NCI-H2171 treated with DMSO at 0.1 percent for 48 hours (cell line): Measurements from ENCODE around the gene APOL2.
"Not testable (repeated sequence)": the region's sequence is repeated elsewhere in the genome, so short reads cannot be mapped to it uniquely, and the experiment has no call there.

ENCODE experiments used
- DNase-seq: peaks from one replicate; lab custom pipeline; 2025; lab: John Stamatoyannopoulos, UW

The APOL2 gene

GRCh38 chr22:36221799-36222751 lies 17.3 kb downstream of the APOL2 start:
- DNase-seq, result peak; percentile 50

DNA sequence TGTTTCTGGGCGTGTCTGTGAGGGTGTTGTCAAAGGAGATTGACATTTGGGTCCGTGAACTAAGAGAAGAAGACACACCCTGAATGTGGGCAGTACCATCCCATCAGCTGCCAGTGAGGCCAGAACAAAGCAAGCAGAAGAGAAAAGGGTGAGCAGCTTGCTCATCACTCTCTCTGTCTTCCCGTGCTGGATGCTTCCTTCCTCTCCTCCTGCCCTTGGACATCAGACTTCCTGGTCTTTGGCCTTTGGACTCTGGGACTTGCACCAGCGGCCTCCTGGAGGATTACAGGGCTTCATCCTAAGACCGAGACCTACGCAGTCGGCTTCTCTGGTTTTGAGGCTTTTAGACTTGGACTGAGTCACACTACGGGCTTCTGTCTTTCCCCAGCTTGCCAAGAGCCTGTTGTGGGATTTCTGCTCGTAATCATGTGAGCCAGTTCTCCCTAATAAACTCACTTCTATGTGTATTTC lies 18.8 kb downstream of the APOL2 start:
- no peak for DNase-seq

DNA sequence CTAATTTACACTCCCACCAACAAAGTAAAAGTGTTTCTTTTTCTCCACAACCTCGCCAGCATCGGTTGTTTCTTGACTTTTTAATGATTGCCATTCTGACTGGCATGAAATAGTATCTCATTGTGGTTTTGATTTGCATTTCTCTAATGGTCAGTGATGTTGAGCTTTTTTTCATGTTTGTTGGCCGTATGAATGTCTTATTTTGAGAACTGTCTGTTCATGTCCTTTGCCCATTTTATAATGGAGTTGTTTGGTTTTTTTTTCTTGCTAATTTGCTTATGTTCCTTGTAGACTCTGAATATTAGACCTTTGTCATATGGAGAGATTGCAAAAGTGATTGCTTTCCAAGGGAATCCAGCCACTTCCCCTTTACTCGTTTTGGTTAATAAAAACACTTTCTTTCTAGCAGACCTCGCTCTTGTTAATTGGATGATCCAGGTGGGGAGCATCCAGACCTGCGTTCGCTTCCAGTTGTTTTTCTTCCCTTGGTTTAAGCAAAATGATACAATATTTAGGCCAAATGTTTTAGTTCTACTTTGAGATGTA lies 20.6 kb downstream of the APOL2 start:
- no peak for DNase-seq

- DNase-seq, result peak; percentile 88
These were observed 23.3 kb downstream of the APOL2 start for GRCh38 chr22:36215981-36216380.

DNA sequence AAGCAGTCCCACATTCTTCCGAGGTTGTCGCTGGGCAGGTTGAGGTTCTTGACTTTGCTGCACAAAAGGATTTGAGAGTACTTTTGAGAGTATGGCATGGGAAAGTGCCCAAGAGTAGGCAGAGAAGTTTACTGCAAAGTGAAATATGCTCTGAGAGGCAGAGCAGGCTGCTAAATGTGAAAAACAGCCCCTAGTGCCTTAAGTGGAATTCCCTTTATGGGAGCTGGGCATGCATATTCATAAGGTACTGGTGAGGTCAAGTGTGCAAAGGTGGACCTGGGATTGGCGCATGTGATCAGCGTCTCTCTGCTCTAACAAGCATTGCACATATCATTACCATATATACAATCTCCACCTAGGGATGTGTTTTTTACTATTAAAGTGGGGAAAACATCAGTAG lies 25.7 kb downstream of the APOL2 start:
- no peak for DNase-seq

GRCh38 chr22:36212901-36213300 lies 26.4 kb downstream of the APOL2 start:
- no peak for DNase-seq

GRCh38 chr22:36211237-36211861 lies 28.0 kb downstream of the APOL2 start:
- no peak for DNase-seq

GRCh38 chr22:36210224-36210623 lies 29.1 kb downstream of the APOL2 start:
- DNase-seq, result no peak

DNA sequence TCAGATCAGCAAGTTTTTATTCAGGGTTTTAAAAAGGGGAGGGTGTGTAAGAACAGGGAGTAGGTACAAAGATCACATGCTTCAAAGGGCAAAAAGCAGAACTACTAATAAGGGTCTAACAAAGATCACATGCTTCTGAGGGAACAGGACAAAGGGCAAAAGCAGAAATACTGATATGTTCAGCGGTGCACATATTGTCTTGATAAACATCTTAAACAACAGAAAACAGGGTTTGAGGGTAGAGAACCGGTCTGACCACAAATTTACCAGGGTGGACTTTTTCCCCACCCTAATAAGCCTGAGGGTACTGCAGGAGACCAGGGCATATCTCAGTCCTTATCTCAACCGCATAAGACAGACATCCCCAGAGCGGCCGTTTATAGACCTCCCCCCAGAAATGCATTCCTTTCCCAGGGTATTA lies 29.8 kb downstream of the APOL2 start:
- not testable (repeated sequence) for DNase-seq

DNA sequence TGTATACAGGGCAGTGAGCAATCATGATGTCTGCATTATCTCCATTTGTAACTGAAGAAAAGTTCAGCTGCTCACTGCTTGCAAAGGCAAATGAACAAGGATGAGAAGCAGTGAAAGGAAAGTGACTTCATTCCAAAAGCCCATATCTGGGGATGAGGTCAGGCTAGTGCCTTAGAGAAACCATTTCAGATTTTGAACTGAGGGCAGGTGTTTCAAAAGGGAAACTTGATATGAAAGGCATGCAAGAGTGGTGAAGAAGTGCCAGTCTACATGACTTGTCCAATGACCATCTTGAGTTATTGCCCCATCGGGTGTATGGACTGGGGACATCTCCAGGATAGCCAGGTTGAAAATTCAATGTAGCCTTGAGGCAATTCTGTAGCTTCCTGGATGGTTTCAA lies 30.4 kb downstream of the APOL2 start:
- DNase-seq, result no peak

- no peak for DNase-seq
These were observed 31.1 kb downstream of the APOL2 start for GRCh38 chr22:36208162-36208765.

- DNase-seq, result no peak
These were observed 33.1 kb downstream of the APOL2 start for GRCh38 chr22:36206255-36206654.

DNA sequence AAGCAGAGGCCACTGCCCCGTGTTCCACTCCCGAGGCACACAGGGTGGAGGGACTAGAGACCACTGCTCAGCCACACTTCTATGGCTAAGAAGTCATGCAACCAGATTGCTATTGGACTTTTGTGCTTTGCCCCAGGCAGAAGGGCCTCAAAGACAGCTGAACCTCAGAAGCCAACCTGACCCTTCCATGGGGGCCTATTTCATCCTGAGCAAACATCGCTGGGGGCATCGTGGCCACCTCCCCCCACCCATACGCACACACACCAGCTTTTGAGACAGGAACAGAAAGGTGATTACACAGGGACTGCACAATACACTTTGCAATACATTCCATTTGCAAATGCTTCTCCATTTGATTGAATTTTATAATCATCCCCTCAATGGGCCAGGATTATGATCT lies 33.8 kb downstream of the APOL2 start:
- not testable (repeated sequence) for DNase-seq

- DNase-seq, result no peak
These were observed 34.7 kb downstream of the APOL2 start for GRCh38 chr22:36204632-36205015.

DNA sequence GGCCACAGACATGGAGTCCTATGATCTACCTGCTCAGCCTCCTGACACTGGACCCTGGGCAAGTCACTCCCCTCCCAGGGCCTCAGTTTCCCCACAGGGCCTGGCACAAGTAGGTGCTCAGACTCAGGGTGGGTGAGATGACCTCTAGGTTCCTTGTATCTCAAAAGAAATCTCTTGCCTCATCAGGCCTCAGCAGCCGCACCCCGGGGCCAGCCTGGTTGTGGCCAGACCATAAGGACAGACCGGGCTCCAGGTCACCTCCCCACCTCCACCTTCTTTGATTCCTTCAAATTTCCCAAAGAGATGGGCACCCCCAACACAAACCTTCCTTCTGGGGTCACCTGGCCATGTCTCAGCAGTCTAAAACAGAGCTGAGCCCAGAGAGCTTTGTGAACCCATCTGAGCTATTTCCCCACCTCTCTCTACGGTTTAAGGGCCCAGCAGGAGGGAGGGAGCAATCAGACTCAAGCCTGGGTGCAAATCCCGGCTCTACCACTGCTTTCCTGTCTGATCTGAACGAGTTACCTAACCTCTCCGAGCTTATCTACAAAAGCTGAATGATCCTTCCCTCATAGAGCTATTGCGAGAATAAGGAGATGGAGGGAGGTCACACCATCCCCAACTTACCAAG lies 35.2 kb downstream of the APOL2 start:
- no peak for DNase-seq

DNA sequence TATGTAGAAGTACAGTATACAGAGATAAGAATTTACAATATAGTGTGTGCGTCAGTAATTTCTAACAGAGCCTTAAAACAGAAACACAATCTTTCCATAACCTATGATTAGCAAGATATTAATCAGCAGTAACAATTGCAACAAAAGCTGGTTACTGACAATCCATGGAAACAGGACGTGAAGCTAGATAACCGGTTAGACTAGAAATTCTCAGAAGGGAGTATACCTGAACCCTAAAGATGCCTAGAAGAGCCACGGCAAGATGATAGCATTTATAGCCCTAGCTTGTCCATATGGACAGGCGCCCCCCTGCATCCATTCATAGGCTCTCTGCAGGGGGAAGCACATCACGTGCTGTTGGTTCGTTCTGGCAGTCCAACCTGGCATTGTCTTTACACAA lies 35.9 kb downstream of the APOL2 start:
- DNase-seq, result not testable (repeated sequence)

DNA sequence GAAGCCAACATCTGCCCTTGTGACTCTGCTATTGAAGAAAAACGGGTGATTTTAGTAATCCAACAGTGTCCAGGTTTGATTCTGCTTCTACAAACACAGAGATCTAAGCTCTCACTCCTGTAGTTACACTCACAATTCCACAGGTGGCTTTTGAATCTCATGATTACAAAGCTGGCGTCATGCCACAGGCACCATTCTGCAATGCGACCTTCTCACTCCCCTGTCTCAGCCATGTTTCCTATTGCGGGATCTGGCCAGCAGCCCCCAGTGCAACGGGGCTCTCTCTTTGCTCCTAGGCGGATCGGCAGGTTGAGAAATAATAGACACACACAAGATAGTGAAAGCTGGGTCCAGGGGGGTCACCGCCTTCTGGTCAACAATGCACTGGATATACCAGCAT lies 36.4 kb downstream of the APOL2 start:
- DNase-seq, result peak; percentile 69

- peak; percentile 77 for DNase-seq
These were observed 37.6 kb downstream of the APOL2 start, which contains the start of gene APOL4 for GRCh38 chr22:36201630-36202319. Gene APOL4, minus strand, starts transcription at chr22:36201809. Its CDS starts 75 bp downstream, at chr22:36201734.

DNA sequence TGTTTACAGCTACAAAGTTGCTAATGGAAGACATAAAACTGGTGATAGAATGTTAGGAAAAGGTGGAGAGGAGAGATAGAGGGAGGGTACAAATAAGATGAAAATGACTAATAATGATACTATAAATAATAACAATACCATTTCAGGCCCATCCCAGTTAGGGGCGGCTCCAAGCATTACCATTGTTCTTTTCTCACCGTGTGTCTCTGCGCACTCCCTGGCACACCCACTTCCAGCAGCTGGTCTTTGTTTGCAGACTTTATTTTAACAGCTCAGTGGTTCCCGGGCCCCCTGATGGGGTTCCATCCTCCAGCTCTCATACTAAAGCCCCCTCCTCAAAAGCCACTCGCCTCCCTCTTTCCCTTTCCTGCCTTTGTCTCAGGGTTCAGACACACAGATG lies 38.3 kb downstream of the APOL2 start:
- DNase-seq, result not testable (repeated sequence)

- no peak for DNase-seq
These were observed 40.3 kb downstream of the APOL2 start for GRCh38 chr22:36199001-36199551.

- DNase-seq, result no peak
These were observed 40.8 kb downstream of the APOL2 start for GRCh38 chr22:36198536-36198935.
